DMS 273 (cell line): ENCODE measurements around the gene TMEM116.

Source experiments
- DNase-seq: peaks from one replicate; lab custom pipeline; 2025; ENCODE audit not compliant: unreplicated experiment; lab: John Stamatoyannopoulos, UW

The TMEM116 gene

DNA sequence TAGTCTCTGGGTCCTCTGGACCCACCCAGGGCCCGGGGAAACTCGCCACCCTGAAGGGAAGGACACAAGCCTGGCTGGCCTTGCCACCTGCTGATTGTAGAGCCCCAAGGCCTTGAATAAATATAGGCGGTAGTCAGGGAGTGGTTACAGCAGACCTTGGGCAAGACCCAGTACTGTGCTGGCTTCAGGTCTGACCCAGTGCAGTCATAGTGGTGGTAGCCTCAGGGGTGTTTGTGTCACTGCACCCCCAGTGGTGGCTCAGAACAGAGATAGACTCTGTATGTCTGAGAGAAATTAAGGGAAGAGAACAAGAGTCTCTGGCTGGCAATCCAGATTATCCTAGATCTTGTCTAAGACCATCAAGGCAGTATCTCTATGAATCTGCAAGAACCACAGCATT, 107.5 kb downstream of the TMEM116 start:
- DNase-seq, result no peak

DNA sequence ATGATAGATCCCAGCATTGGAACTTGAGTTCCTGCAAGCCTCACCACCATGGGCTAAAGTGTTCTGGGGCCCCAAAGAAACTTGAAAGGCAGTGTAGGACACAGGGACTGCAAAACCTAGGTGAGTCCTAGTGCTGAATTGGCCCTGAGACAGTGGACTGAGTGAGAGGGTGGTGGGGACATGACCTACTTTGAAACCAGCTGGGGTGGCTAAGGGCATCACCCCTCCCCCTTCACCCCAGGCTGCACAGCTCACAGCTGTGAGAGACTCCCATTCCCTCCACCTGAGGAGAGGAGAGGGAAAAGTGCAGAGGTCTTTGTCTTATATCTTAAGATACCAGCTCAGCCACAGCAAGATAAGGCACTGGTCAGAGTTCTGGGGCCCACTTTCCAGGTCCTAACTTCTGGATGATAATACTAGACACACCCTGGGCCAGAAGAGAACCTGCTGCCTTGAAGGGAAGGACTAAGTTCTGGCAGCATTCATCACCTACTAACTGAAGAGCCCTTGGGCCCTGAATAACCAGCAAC, 108.5 kb downstream of the TMEM116 start:
- DNase-seq, result no peak

DNA sequence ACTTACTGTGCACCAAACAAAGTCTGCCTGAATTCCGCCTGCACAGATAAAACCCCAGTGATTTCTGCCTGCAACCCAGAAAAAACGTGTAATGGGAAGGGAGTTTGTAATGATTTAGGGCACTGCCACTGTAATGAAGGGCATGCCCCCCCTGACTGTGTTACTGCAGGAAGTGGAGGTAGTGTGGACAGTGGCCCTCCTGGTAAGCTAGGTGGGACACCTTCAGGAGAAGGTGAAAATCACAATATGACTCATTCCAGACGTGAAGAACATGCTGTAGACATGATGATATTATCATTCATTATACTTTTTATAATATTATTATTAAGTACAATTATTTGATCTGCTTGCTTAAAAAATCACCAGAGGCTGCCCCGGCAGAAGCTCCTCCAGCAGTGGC, 111.8 kb downstream of the TMEM116 start:
- DNase-seq, result no peak

DNA sequence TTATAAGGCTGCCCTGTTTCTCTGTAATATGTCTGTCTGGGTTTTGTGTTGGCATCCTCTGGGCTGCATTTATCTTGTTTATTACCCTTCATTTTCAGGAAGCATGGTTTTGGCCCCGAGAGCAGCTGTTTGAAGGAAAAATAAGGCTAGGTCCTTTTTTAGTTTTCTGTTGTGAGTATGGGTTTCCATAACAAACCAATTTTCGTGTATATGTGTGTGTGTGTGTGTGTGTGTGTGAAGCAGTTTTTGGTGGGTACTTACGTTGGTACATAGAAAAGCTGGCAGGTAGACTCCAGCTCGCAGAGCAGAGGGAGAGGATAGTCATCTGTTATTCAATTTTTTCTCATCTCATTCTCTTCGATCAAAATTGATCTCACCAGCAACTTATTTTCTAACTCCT, 118.4 kb downstream of the TMEM116 start:
- DNase-seq, result no peak

DNA sequence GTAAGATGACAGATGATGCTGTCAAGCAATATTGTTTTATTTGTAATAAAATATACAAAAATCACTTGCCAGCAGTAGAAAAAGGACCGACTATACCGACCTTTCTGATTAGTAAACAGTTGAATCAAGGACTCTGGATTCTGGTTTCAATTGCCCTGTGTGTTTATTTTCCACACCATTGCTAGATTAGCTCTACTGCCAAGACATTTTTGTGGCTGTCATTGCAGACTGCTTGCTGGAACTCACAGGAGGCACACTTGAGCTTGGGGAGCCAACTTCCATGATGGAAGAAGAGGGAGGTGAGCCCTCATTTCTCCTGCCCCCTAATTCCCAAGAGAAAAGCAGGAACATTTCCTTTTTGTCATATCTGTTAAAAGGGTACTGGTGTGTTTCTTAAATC, 119.7 kb downstream of the TMEM116 start:
- DNase-seq, result no peak

DNA sequence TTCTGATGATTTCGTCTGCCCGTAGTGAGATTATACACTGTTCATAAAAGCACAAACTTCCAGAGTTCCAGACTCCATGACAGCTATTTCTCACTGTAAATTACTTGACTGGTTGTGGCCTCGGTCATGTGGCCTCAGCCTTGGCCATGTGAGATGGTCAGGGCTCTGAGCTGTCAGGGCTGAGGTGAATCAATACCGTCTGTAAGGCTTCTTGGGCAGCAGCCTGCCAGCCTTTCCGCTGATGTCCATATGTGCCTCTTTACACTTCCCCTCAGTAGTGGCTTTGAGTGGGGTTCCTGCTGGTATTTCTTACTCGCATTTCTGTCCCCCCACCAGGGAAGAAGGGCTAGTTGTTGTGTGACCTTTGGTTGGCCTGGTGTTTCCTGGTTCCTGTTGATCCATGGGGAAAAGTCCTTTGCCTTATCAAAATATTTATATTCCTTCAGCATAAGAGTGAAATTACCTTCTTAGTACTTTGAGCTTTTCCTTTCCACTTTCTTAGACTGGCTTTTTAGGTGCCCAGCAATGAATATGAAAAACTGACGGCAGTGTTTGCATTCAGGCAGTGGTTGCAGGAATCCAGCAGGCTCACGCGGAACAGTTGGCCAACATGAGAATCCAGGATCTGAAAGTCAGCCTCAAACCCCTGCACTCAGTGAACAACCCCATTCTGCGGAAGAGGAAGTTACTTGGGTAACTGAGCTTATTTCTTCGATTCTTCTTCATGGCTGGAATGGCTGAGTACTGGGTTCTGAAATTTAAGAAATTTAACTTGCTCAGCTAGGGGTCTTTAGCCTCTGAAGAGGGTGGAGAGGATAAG, 124.8 kb downstream of the TMEM116 start:
- no peak for DNase-seq

DNA sequence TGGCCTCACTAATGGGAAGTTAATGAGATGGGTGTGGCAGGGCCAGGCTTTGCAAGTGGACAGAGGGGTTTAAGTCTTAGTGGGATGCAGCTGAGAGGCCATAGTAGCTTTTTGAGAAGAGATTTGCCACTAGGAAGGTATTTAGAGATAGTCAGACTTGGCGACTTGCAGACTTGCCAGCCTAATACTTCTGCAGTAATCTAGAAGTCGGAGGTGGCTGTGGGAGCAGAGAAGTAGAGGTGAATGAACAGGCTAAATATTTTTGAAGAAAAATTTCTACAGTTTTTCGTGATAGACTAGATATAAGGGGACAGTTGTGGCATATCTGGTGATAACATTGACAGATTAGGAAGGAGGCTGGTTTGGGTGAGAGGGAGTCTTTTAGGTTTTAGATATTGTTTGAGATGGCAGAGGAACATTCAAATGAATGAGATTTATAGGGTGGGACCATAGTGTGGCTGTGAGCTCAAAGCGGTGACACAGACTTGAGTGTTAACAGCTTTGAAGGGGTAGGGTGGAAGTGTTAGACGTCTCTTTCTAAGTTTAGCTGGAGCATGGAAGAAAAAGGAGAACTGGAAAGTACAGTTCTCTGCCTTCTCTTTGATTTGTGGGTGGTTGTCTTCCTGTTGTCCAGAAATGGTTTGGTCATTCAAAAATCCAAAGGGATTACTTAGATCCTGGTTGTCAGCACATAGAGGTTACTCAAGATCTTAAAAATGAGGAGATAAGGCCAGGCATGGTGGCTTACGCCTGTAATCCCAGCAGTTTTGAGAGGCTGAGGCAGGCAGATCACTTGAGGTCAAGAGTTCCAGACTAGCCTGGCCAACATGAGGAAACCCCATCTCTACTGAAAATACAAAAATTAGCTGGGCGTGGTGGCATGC, 126.1 kb downstream of the TMEM116 start:
- DNase-seq, result no peak

DNA sequence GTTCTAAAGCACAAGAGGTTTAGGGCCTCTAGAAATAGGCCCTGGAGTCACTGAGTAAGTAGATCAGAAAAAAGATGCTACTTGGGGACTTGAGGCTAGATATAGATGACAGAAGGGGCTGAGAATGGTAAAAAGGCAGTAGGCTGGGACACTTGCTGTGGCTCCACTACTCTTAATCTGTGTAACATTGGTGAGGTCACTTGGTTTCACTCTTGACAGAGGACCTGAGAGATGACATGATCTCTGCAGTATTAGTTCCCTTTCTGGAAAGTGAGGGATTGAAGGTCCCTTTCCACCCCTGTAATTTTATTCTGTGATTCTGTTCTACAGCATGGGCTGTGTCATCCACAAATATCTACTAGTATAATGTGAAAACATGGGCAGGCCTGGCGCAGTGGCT, 131.2 kb downstream of the TMEM116 start:
- no peak for DNase-seq
